Measurements from ENCODE around the gene NFIA.

The NFIA gene

DNA sequence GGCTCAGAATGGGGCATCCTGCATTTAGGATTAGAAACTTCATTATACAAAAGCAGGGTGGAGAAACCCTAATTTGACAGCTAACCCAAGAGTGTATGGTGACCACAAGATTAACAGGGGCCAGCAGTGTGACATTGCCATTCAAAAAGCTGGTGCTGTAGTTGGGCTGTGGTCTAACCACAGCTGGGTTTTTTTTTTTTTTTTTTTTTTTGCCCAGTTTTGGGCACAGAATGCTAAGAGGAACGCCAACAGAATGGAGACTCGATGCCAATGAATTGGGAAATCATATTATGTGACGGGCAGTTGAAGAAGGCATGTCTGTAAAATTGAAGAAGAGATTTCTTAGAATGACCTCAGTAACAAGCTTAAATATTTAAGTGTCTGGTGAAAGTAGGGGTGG is 58.4 kb downstream of the NFIA start:
- peak overlapping the region; percentile 35; the same call in 1 of the 2 replicates for H3K27ac ChIP-seq
- no peaks in the 10 kb centered on the region for H3K79me2 ChIP-seq (ENCODE audit: insufficient read depth, low read depth)
- H3K27me3 ChIP-seq (ENCODE audit: insufficient read depth, low read depth): no peaks in the 10 kb centered on the region; the same call in 1 of the 2 replicates
- H3K9ac ChIP-seq: no peak overlapping the region; the same call in 1 of the 2 replicates
- H3K4me1 ChIP-seq (ENCODE audit: low read depth, poor library complexity, severe bottlenecking): peaks cover 39% of the 10 kb centered on the region
- TF ChIP-seq, protein P1, sequence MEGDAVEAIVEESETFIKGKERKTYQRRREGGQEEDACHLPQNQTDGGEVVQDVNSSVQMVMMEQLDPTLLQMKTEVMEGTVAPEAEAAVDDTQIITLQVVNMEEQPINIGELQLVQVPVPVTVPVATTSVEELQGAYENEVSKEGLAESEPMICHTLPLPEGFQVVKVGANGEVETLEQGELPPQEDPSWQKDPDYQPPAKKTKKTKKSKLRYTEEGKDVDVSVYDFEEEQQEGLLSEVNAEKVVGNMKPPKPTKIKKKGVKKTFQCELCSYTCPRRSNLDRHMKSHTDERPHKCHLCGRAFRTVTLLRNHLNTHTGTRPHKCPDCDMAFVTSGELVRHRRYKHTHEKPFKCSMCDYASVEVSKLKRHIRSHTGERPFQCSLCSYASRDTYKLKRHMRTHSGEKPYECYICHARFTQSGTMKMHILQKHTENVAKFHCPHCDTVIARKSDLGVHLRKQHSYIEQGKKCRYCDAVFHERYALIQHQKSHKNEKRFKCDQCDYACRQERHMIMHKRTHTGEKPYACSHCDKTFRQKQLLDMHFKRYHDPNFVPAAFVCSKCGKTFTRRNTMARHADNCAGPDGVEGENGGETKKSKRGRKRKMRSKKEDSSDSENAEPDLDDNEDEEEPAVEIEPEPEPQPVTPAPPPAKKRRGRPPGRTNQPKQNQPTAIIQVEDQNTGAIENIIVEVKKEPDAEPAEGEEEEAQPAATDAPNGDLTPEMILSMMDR (conservative IDR thresholded peaks at IDR 0.05; ENCODE audit: low read depth, low read length): no peak
- no peak overlapping the region for H2AFZ ChIP-seq (ENCODE audit: low read depth)
- H4K20me1 ChIP-seq (ENCODE audit: insufficient read depth): no peaks in the 10 kb centered on the region
- H3K36me3 ChIP-seq (ENCODE audit: insufficient read depth): no peaks in the 10 kb centered on the region
- H3K4me2 ChIP-seq: peak overlapping the region; percentile 83
- no peak overlapping the region for H3K4me3 ChIP-seq (IDR thresholded peaks at IDR 0.05; ENCODE audit: insufficient read depth, low read depth, low read length)

DNA sequence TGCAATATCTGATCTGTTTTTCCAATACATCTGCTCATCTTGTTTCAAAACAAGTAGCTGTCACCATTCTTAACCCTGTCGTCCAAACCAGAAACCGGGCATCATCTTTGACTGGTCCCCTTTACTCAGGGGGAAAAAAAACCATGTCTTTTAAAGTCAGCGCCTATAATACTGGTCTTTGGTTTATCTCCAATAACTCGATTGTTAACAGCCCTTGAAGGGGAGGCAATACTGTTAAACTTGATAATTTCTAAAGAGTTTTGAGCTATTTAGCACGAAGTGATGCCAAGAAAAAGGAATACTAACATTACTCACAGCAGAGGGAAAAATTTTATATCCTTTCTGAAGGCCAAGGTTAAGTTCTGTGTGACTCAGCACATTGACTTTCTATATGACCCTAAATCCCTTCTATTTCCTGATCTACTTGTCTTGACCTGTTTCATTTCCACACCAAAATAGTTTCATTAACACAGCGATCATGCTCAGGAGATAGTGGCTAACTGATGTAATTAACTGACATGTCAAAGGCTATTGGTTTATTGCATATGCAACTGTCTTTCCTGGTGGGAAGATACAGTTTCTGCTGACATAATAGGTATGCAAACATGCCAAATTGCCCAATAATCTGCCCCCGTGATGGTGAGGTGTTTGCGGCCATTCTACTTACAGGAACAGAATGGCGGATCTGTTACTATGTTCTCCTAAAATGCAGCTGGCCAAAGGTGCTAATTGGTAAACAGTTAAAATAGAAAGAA is 59.1 kb downstream of the NFIA start:
- H3K27ac ChIP-seq: peak overlapping the region; percentile 35; the same call in 1 of the 2 replicates
- H3K4me2 ChIP-seq: peak overlapping the region; percentile 83
- H4K20me1 ChIP-seq (ENCODE audit: insufficient read depth): no peaks in the 10 kb centered on the region
- no peaks in the 10 kb centered on the region for H3K36me3 ChIP-seq (ENCODE audit: insufficient read depth)
- H3K79me2 ChIP-seq (ENCODE audit: insufficient read depth, low read depth): no peaks in the 10 kb centered on the region
- peak overlapping the region; percentile 5; the same call in 1 of the 2 replicates for H3K9ac ChIP-seq
- TF ChIP-seq, protein P1 (conservative IDR thresholded peaks at IDR 0.05; ENCODE audit: low read depth, low read length): no peak
- H3K4me3 ChIP-seq (IDR thresholded peaks at IDR 0.05; ENCODE audit: insufficient read depth, low read depth, low read length): no peak overlapping the region
- H3K4me1 ChIP-seq (ENCODE audit: low read depth, poor library complexity, severe bottlenecking): peaks cover 39% of the 10 kb centered on the region
- H3K27me3 ChIP-seq (ENCODE audit: insufficient read depth, low read depth): no peaks in the 10 kb centered on the region; the same call in 1 of the 2 replicates
- no peak overlapping the region for H2AFZ ChIP-seq (ENCODE audit: low read depth)

DNA sequence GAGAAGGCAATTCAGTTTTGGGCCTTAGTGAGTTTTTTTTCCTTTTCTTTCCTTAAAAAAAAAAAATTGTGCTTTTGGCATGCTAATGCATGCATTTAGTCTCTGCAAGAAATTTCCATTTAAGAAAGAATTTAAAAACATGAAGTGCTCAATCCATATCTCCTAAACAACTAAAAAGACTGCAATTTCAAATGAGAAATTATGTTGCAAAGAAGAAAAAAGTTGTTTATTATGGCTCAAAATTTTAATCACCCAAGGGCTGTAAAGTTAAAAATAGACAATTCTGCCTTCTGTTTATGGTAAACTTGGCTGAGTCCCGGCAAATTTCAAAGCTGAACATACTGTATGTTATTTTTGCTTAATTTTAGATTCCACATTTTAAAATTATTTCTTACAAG is 59.7 kb downstream of the NFIA start:
- Histone ChIP-seq H3K4me3 (IDR thresholded peaks at IDR 0.05; ENCODE audit: insufficient read depth, low read depth, low read length) (no peak overlapping the region), H3K4me2 (peak overlapping the region; percentile 83), H3K36me3 (ENCODE audit: insufficient read depth) (no peaks in the 10 kb centered on the region), H3K27me3 (ENCODE audit: insufficient read depth, low read depth) (no peaks in the 10 kb centered on the region; the same call in 1 of the 2 replicates), H4K20me1 (ENCODE audit: insufficient read depth) (no peaks in the 10 kb centered on the region), H3K4me1 (ENCODE audit: low read depth, poor library complexity, severe bottlenecking) (peaks cover 39% of the 10 kb centered on the region), H3K9ac (no peak overlapping the region), H3K79me2 (ENCODE audit: insufficient read depth, low read depth) (no peaks in the 10 kb centered on the region), H3K27ac (peak overlapping the region; percentile 35; the same call in 1 of the 2 replicates), H2AFZ (ENCODE audit: low read depth) (no peak overlapping the region)
- TF ChIP-seq, protein P1 (conservative IDR thresholded peaks at IDR 0.05; ENCODE audit: low read depth, low read length): no peak

DNA sequence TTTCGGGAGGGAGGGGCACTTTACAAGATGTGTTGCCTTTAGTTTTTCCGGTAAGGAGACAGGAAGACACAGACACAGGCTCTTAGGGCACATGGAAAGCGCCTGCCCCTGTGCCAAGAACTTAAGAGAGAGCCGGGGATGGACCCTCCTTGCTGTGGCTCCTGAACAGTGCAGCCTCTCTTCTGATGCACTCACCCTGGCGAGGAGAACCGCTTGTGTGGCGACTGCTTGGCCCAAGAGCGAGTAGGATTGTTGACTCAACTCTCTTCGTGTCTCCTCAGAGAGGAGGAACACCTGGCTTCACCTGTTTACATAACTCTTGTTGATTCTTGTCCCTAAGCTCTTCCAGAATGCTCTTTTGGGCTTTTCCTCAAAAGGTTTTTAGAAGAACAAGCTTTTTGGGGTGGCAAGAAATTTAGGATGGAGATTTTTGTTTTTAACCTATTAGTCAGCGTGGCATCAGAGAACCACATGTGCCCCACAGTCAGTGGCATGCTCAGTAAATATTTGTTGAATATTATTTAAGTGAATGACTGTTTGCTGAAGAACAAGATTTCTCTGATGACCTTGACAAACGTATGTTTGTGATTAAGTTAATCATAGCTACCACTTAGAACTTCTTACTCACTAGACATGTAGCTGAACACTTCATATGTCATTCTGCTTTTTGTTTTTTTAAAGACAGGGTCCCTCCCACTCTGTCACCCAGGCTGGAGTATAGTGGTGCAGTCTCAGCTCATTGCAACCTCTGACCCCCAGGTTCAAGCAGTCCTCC is 60.6 kb downstream of the NFIA start:
- Histone ChIP-seq H3K27me3 (ENCODE audit: insufficient read depth, low read depth) (no peaks in the 10 kb centered on the region; the same call in 1 of the 2 replicates), H4K20me1 (ENCODE audit: insufficient read depth) (no peaks in the 10 kb centered on the region), H2AFZ (ENCODE audit: low read depth) (no peak overlapping the region), H3K4me2 (peak overlapping the region; percentile 83), H3K4me3 (IDR thresholded peaks at IDR 0.05; ENCODE audit: insufficient read depth, low read depth, low read length) (no peak overlapping the region), H3K79me2 (ENCODE audit: insufficient read depth, low read depth) (no peaks in the 10 kb centered on the region), H3K9ac (no peak overlapping the region), H3K27ac (no peak overlapping the region), H3K4me1 (ENCODE audit: low read depth, poor library complexity, severe bottlenecking) (peaks cover 39% of the 10 kb centered on the region), H3K36me3 (ENCODE audit: insufficient read depth) (no peaks in the 10 kb centered on the region)
- TF ChIP-seq, protein P1 (conservative IDR thresholded peaks at IDR 0.05; ENCODE audit: low read depth, low read length): no peak
